GM12801 (cell line): ENCODE data around the gene KRTAP2-4.

Source experiments
- CTCF ChIP-seq: IDR thresholded peaks from one replicate; pipeline ENCODE4 v1.5.1; 2011; ENCODE audit warnings: control low read depth; ENCODE audit not compliant: insufficient read length; ENCODE audit errors: extremely low read depth

KRTAP2-4 gene

GRCh38 chr17:41069031-41069430 lies 3.4 kb upstream of the KRTAP2-4 start:
- TF ChIP-seq CTCF: no peak

GRCh38 chr17:41067281-41067680 lies 1.6 kb upstream of the KRTAP2-4 start:
- no peak for TF ChIP-seq CTCF

GRCh38 chr17:41064301-41064700 lies 1.4 kb downstream of the KRTAP2-4 start:
- no peak for TF ChIP-seq CTCF

GRCh38 chr17:41063449-41063848 lies 2.2 kb downstream of the KRTAP2-4 start:
- TF ChIP-seq CTCF: no peak

GRCh38 chr17:41061964-41062363 lies 3.7 kb downstream of the KRTAP2-4 start:
- TF ChIP-seq CTCF: no peak

- no peak for TF ChIP-seq CTCF
Measured at GRCh38 chr17:41060052-41060604, 5.6 kb downstream of the KRTAP2-4 start, which contains the start of gene KRTAP2-3. KRTAP2-3 (minus strand) TSS chr17:41060114; CDS start chr17:41060050, 64 bp downstream.

GRCh38 chr17:41058741-41059140 lies 6.9 kb downstream of the KRTAP2-4 start:
- no peak for TF ChIP-seq CTCF
